AG04450 (cell line): ENCODE data around the gene KLF15. TPM values are rescaled to one million over a fixed set of nuclear protein-coding genes. Genes with fewer than 3 reads are reported as not detected.

ENCODE experiments used
- CTCF ChIA-PET: fragments of 300-600, 350-600 bp; formaldehyde crosslinking; extraction: SDS; loops from one replicate; lab custom pipeline; 2022; ENCODE audit warnings: antibody characterized with exemption, inconsistent platforms; lab: Charles Lee
- POLR2A ChIA-PET: fragments of 350-600 bp; formaldehyde crosslinking; extraction: SDS; loops from one replicate; lab custom pipeline; 2021; ENCODE audit warnings: antibody characterized with exemption, inconsistent platforms; lab: Yijun Ruan, JAX
- DNase-seq: peaks from one replicate; pipeline ENCODE4 v3.0.0-alpha.2; 2011; ENCODE audit warnings: low read depth, low spot score
- H3K27ac ChIP-seq: one replicate; pipeline ENCODE4 v1.5.1; 2012; ENCODE audit warnings: low read depth, low read length, control low read depth
- H3K27me3 ChIP-seq: one replicate; pipeline ENCODE4 v1.6.0; 2012; ENCODE audit warnings: low read length; ENCODE audit not compliant: control insufficient read depth, insufficient read depth
- H3K4me3 ChIP-seq: 2 replicates; pipeline ENCODE4 v1.5.1; 2011; ENCODE audit warnings: mild to moderate bottlenecking, low read depth, low read length, control low read depth
- H3K9me3 ChIP-seq: 2 replicates; pipeline ENCODE4 v1.5.1; 2012; ENCODE audit warnings: low read length; ENCODE audit not compliant: control insufficient read depth, insufficient read depth
- polyA plus RNA-seq: library from polyadenylated mRNA; depleted of rRNA; stranded (reverse); fragments of >200 nt; gene quantifications from 2 replicates; pipeline ENCODE4 v1.2.3, GENCODE V29; 2011
- TF ChIP-seq, protein P1 (sequence below): IDR thresholded peaks from 2 replicates; pipeline ENCODE4 v1.5.1; 2011; ENCODE audit warnings: low read depth, low read length, control low read depth, inconsistent platforms

The KLF15 gene
- polyA plus RNA-seq, 1 experiment = 0.38 TPM

DNA sequence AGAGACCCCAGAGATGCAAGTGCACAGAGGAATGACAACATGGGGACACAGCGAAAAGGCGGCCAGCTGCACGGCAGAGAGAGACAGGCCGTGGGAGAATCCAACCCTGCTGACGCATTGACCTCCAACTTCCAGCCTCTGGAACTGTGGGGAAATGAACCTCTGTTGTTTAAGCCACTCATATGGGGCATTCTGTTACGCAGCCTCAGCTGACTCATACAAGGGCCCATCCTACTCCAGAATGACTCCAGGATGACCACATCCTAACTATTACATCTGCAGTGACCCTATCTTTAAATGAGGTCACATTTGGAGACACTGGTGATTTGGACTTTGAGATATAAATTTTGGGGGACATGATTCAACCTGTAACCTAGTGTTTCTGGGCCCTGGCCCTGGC lies 44.0 kb downstream of the KLF15 start:
- peaks cover 16% of the 10 kb centered on the region; the same call in 1 of the 2 replicates for H3K9me3 ChIP-seq
- no peak overlapping the region for H3K4me3 ChIP-seq
- no peak overlapping the region for H3K27ac ChIP-seq
- ChIA-PET POLR2A (no interaction called here), CTCF (no interaction called here)
- DNase-seq = no peak
- H3K27me3 ChIP-seq = peaks cover 9% of the 10 kb centered on the region
- TF ChIP-seq, protein P1, sequence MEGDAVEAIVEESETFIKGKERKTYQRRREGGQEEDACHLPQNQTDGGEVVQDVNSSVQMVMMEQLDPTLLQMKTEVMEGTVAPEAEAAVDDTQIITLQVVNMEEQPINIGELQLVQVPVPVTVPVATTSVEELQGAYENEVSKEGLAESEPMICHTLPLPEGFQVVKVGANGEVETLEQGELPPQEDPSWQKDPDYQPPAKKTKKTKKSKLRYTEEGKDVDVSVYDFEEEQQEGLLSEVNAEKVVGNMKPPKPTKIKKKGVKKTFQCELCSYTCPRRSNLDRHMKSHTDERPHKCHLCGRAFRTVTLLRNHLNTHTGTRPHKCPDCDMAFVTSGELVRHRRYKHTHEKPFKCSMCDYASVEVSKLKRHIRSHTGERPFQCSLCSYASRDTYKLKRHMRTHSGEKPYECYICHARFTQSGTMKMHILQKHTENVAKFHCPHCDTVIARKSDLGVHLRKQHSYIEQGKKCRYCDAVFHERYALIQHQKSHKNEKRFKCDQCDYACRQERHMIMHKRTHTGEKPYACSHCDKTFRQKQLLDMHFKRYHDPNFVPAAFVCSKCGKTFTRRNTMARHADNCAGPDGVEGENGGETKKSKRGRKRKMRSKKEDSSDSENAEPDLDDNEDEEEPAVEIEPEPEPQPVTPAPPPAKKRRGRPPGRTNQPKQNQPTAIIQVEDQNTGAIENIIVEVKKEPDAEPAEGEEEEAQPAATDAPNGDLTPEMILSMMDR = no peak

- TF ChIP-seq, protein P1 = no peak
- ChIA-PET CTCF (no interaction called here), POLR2A (no interaction called here)
- no peak overlapping the region for H3K27ac ChIP-seq
- no peak for DNase-seq
- H3K9me3 ChIP-seq = peaks cover 23% of the 10 kb centered on the region; the same call in 1 of the 2 replicates
- peaks cover 7% of the 10 kb centered on the region for H3K27me3 ChIP-seq
- no peak overlapping the region for H3K4me3 ChIP-seq
Measured at GRCh38 chr3:126312341-126312740, 44.9 kb downstream of the KLF15 start.

- no peak for DNase-seq
- CTCF ChIA-PET = no interaction called here
- H3K9me3 ChIP-seq = peaks cover 26% of the 10 kb centered on the region
- TF ChIP-seq, protein P1 = no peak
- POLR2A ChIA-PET = no interaction called here
- peaks cover 4% of the 10 kb centered on the region for H3K27me3 ChIP-seq
- no peak overlapping the region for H3K27ac ChIP-seq
- H3K4me3 ChIP-seq = no peak overlapping the region
Measured at GRCh38 chr3:126311338-126311978, 45.8 kb downstream of the KLF15 start.

DNA sequence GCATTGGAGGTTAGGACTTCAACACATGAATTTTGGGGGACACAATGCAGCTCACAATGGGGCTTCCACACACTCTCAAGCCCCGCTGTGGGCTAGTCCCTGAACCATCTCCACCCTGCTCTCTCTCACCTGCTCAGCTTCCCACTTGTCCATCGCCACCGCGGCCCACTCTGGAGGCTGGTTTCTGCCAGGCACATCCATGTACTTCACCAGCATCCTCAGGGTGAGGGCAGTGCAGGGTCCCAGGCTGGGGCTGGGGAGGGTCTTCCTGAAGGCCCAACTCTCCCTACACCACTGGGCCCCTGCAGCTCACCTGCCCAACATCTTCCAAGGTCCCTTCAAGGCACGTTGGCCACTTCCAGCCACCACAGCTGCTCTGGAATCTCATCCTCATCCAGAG lies 46.4 kb downstream of the KLF15 start:
- Histone ChIP-seq H3K27me3 (peaks cover 3% of the 10 kb centered on the region), H3K4me3 (no peak overlapping the region), H3K9me3 (peaks cover 26% of the 10 kb centered on the region), H3K27ac (no peak overlapping the region)
- TF ChIP-seq, protein P1 = no peak
- no peak for DNase-seq
- CTCF ChIA-PET = no interaction called here
- POLR2A ChIA-PET = no interaction called here

GRCh38 chr3:126309861-126310655 lies 47.1 kb downstream of the KLF15 start:
- TF ChIP-seq, protein P1 = no peak
- CTCF ChIA-PET = no interaction called here
- DNase-seq = no peak
- POLR2A ChIA-PET = no interaction called here
- H3K9me3 ChIP-seq = peaks cover 26% of the 10 kb centered on the region
- peaks cover 3% of the 10 kb centered on the region for H3K27me3 ChIP-seq
- H3K27ac ChIP-seq = no peak overlapping the region
- no peak overlapping the region for H3K4me3 ChIP-seq
